ENCODE results near the gene HAS3. TPM values are rescaled to one million over a fixed set of nuclear protein-coding genes. Genes with fewer than 3 reads are reported as not detected.
A peak's percentile ranks its signal among the peaks of the same experiment; 100 is the strongest.

The HAS3 gene
- total and polyA plus RNA-seq, 9 donors = 0.83 to 3.2 (median 1.8) TPM

DNA sequence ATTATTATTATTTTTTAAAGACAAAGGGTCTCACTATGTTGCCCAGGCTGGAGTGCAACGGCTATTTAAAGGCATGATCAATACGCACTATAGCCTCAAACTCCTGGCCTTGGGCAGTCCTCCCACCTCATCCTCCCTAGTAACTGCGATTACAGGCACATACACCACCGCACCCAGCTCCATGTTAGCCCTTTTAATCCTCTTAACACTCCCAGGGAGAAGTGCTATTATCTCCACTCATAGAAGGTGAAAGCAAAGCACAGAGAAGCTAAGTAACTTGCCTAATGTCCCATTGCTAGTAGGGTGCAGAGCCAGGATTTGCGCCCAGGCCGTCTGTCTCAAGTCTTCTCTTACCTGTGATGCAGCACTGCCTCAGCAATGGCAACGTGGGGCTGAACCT is 5.0 kb downstream of the HAS3 start:
- Histone ChIP-seq H3K4me1 (ENCODE audit: insufficient read depth) (peaks cover 12% of the 10 kb centered on the region), H3K27me3 (no peaks in the 10 kb centered on the region), H3K9me3 (no peaks in the 10 kb centered on the region), H3K36me3 (no peaks in the 10 kb centered on the region), H3K4me3 (no peak overlapping the region), H3K27ac (no peak overlapping the region)
- 92 to 96% (median 93%) methylated on average over 7 of the region's 7 CpGs for WGBS, 3 donors
- DNase-seq = peak in 1 of 5 donors; percentile 8
- intact Hi-C loops (cut with DNase I) = no loop called here
- TF ChIP-seq EP300 (IDR thresholded peaks at IDR 0.05) (no peak), POLR2A (IDR thresholded peaks at IDR 0.05) (no peak)
- TF ChIP-seq, protein P1, sequence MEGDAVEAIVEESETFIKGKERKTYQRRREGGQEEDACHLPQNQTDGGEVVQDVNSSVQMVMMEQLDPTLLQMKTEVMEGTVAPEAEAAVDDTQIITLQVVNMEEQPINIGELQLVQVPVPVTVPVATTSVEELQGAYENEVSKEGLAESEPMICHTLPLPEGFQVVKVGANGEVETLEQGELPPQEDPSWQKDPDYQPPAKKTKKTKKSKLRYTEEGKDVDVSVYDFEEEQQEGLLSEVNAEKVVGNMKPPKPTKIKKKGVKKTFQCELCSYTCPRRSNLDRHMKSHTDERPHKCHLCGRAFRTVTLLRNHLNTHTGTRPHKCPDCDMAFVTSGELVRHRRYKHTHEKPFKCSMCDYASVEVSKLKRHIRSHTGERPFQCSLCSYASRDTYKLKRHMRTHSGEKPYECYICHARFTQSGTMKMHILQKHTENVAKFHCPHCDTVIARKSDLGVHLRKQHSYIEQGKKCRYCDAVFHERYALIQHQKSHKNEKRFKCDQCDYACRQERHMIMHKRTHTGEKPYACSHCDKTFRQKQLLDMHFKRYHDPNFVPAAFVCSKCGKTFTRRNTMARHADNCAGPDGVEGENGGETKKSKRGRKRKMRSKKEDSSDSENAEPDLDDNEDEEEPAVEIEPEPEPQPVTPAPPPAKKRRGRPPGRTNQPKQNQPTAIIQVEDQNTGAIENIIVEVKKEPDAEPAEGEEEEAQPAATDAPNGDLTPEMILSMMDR (IDR thresholded peaks at IDR 0.05) = no peak

DNA sequence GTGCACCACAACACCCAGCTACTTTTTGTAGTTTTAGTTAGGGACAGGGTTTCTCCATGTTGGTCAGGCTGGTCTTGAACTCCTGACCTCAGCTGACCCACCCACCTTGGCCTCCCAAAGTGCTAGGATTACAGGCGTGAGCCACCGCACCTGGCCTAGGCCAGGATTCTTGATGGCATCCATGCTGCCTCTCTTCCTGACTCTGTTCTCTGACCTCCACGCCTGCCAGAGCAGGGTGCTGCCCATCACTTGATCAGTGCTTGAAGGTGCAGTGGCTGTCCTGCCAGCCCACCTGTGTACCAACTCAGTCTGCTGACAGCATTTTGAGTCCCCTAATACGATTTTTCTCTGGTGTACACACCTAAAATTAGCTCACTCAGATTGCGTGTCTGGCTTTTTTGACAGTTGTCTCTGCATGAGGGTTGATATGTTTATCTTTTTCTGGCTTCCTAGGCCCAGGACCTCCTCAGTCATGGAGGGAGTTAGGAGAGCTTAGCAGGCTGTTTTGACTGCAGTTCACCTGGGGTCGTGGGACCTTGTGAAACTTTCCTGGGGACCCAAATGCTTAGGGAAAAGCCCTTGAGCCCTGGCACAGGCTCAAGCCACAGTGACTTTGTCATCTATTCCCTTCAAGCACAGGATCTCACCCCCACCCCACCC is 5.9 kb downstream of the HAS3 start:
- no peak for TF ChIP-seq POLR2A (IDR thresholded peaks at IDR 0.05)
- TF ChIP-seq EP300 (IDR thresholded peaks at IDR 0.05) = no peak
- TF ChIP-seq, protein P1 (IDR thresholded peaks at IDR 0.05) = no peak
- DNase-seq = peak in 1 of 5 donors; percentile 13
- Histone ChIP-seq H3K27me3 (no peaks in the 10 kb centered on the region), H3K9me3 (no peaks in the 10 kb centered on the region), H3K4me1 (ENCODE audit: insufficient read depth) (peaks cover 12% of the 10 kb centered on the region), H3K36me3 (no peaks in the 10 kb centered on the region), H3K4me3 (no peak overlapping the region), H3K27ac (no peak overlapping the region)
- WGBS, 3 donors = 87 to 96% (median 90%) methylated on average over 6 of the region's 6 CpGs
- intact Hi-C loops (cut with DNase I) = no loop called here

DNA sequence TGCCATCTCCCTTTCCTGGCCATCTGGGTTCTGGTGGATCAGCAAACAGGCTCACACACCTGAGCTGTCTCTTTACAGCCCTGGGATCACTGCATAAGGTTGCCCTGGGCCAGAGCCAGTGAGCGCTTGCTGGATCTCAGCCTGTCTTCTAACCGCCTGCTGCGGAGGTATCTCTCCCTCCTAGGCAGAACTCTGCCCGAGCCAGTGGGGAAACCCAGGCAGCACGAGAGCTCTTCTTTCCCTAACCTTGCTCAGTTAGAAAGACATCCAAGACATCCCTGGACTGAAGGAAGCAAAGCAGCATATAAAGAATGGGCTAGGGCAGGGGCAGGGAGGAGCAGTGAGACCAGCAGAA is 6.4 kb downstream of the HAS3 start:
- TF ChIP-seq, protein P1 (IDR thresholded peaks at IDR 0.05) = no peak
- TF ChIP-seq POLR2A (IDR thresholded peaks at IDR 0.05) (no peak), EP300 (IDR thresholded peaks at IDR 0.05) (no peak)
- Histone ChIP-seq H3K36me3 (no peaks in the 10 kb centered on the region), H3K4me3 (no peak overlapping the region), H3K27me3 (no peaks in the 10 kb centered on the region), H3K9me3 (no peaks in the 10 kb centered on the region), H3K4me1 (ENCODE audit: insufficient read depth) (peaks cover 7% of the 10 kb centered on the region), H3K27ac (no peak overlapping the region)
- WGBS, 3 donors = 86 to 91% (median 86%) methylated on average over 5 of the region's 5 CpGs
- intact Hi-C loops (cut with DNase I) = no loop called here
- DNase-seq = peak in 1 of 5 donors; percentile 21

DNA sequence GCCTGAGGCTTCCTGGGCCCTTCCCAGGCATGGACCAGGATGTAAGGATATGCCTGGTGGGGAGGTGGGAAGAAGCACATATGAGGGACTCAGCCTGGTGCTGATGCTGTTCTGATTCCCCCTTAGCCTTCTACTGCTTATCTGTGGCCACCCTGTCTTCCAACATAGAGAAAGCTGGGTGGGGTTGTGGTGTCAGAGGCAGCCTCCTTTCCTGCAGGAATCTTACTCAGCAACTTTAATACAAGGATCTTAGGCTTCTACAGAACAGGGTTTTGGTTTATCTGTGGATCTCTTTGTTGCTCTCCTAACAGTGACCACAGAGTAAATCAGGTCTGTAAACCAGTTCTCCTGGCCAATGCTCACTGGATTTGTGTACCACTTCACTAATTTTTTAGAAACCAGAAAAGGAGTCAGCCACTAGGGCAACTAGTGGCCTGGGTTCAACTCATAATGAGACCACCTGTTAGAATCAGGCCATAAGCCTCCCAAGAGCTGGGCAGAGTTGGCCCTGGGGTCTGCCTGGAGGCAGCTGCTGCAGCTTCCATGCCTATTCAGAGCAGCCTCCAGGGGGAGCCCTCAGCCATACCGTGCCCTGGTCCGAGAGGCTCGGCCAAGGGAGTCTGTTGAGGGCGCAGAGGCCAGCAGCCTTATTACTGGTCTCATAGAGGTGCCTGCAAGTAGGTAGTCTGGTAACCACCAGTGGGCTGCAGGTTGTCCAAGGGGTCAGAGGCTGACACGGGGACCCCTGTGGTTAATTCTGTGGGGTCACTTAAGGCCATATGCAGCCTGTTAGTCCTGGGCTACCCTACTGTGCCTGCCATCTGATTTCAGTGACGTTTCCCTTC is 7.1 kb downstream of the HAS3 start:
- Histone ChIP-seq H3K36me3 (no peaks in the 10 kb centered on the region), H3K4me3 (no peak overlapping the region), H3K4me1 (ENCODE audit: insufficient read depth) (peaks cover 2% of the 10 kb centered on the region), H3K27ac (no peak overlapping the region), H3K9me3 (no peaks in the 10 kb centered on the region), H3K27me3 (no peaks in the 10 kb centered on the region)
- TF ChIP-seq POLR2A (IDR thresholded peaks at IDR 0.05) (no peak), EP300 (IDR thresholded peaks at IDR 0.05) (no peak)
- TF ChIP-seq, protein P1 (IDR thresholded peaks at IDR 0.05) = no peak
- intact Hi-C loops (cut with DNase I) = no loop called here
- WGBS, 3 donors = 60 to 62% (median 62%) methylated on average over 6 of the region's 6 CpGs
- DNase-seq = peak in 1 of 5 donors; percentile 44
